Measurements from ENCODE around the gene INSYN2B. TPM values are rescaled to one million over a fixed set of nuclear protein-coding genes. Genes with fewer than 3 reads are reported as not detected.

The INSYN2B gene
- total RNA-seq, 1 experiment from 2014 or later: not detected

DNA sequence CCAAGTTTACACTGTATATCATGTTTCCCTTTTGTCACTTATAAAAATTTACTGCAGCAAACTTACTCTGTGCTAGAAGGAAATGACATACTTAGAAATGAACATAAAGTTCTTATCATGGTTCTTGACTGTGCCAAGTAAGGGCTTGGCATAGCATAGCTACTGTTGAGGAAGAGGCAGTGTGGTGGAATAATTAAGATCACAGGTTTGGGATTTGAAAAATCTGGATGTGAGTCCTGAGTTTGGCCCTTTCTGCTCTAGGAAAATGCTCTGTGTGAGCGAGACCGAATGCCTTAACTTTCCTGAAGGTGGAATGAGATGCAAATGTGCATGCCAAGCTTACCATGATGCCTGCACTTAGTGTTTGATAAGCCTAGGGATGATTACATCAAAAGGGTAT is 99.5 kb downstream of the INSYN2B start:
- no peak overlapping the region for H3K4me2 ChIP-seq (ENCODE audit: low read length)
- ATAC-seq: no peak
- BruUV-seq (replicated peaks): no TSS peak
- peaks cover 17% of the 10 kb centered on the region for H3K27me3 ChIP-seq (ENCODE audit: insufficient read depth, low read length)
- H3K4me1 ChIP-seq (ENCODE audit: control insufficient read depth in 1 of 2, insufficient read depth in 2 of 2, low read length in 2 of 2): no peaks in the 10 kb centered on the region
- no peak overlapping the region for H3K27ac ChIP-seq (ENCODE audit: low read depth, low read length)
- H3K9me2 ChIP-seq (ENCODE audit: insufficient read depth): no peaks in the 10 kb centered on the region
- no peak overlapping the region for H3K4me3 ChIP-seq (replicated peaks in 1 of 2; ENCODE audit: low read depth in 1 of 2, low read length in 2 of 2)
- no peak for DNase-seq (ENCODE audit: low read depth, low spot score)
- no peaks in the 10 kb centered on the region for H3K79me2 ChIP-seq (ENCODE audit: insufficient read depth, low read length)
- ChIA-PET CTCF (no interaction called here), POLR2A (no interaction called here), RAD21 (ENCODE audit: low non-redundant PET in 1 of 2, low total read pairs in 2 of 2, uncharacterized antibody in 2 of 2, unreplicated experiment in 2 of 2) (no interaction called here)
- intact Hi-C loops (cut with micrococcal nuclease): no loop called here
- no peaks in the 10 kb centered on the region for H3K36me3 ChIP-seq (ENCODE audit: control insufficient read depth in 1 of 2, insufficient read depth in 2 of 2, low read length in 2 of 2)
- H3K9me3 ChIP-seq (ENCODE audit: control insufficient read depth in 1 of 2, insufficient read depth in 1 of 2, low read depth in 1 of 2, low read length in 2 of 2): no peaks in the 10 kb centered on the region
- H2AFZ ChIP-seq (ENCODE audit: low read depth, low read length, poor library complexity, severe bottlenecking): no peak overlapping the region
- no peaks in the 10 kb centered on the region for H4K20me1 ChIP-seq (ENCODE audit: insufficient read depth)
- no peak for TF ChIP-seq TCF7L2 (IDR thresholded peaks at IDR 0.05; ENCODE audit: borderline replicate concordance, extremely low read depth, insufficient read depth, insufficient read length)
- no peak for TF ChIP-seq SIN3A (IDR thresholded peaks at IDR 0.05; ENCODE audit: low read depth)
- TF ChIP-seq CEBPB (IDR thresholded peaks at IDR 0.05; ENCODE audit: low read depth): no peak
- no peak for TF ChIP-seq RAD21 (IDR thresholded peaks at IDR 0.05; ENCODE audit: low read depth)
- TF ChIP-seq YY1 (IDR thresholded peaks at IDR 0.05; ENCODE audit: extremely low read depth, insufficient replicate concordance, low read depth, low read length): no peak
- TF ChIP-seq POLR2AphosphoS5 (IDR thresholded peaks at IDR 0.05; ENCODE audit: low read depth, low read length): no peak
- TF ChIP-seq CBX3 (IDR thresholded peaks at IDR 0.05; ENCODE audit: low read depth): no peak
- TF ChIP-seq, protein P1, sequence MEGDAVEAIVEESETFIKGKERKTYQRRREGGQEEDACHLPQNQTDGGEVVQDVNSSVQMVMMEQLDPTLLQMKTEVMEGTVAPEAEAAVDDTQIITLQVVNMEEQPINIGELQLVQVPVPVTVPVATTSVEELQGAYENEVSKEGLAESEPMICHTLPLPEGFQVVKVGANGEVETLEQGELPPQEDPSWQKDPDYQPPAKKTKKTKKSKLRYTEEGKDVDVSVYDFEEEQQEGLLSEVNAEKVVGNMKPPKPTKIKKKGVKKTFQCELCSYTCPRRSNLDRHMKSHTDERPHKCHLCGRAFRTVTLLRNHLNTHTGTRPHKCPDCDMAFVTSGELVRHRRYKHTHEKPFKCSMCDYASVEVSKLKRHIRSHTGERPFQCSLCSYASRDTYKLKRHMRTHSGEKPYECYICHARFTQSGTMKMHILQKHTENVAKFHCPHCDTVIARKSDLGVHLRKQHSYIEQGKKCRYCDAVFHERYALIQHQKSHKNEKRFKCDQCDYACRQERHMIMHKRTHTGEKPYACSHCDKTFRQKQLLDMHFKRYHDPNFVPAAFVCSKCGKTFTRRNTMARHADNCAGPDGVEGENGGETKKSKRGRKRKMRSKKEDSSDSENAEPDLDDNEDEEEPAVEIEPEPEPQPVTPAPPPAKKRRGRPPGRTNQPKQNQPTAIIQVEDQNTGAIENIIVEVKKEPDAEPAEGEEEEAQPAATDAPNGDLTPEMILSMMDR (IDR thresholded peaks at IDR 0.05 in 2 of 3, conservative IDR thresholded peaks at IDR 0.05 in 1 of 3; ENCODE audit: borderline replicate concordance in 1 of 3, insufficient read depth in 1 of 3, low read depth in 2 of 3, low read length in 2 of 3): no peak
- TF ChIP-seq, protein P2, sequence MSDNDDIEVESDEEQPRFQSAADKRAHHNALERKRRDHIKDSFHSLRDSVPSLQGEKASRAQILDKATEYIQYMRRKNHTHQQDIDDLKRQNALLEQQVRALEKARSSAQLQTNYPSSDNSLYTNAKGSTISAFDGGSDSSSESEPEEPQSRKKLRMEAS (IDR thresholded peaks at IDR 0.05): no peak
- no peak overlapping the region for H3K9ac ChIP-seq (ENCODE audit: low read length)
